Sigmoid colon (tissue), 3 donors: ENCODE data around the gene RBKS.

Experiments
- POLR2A ChIP-seq, 2 donors: fragments of 450-650 bp; IDR thresholded peaks; one replicate each; pipeline ENCODE4 v1.6.1; 2016; ENCODE audit warnings: antibody characterized with exemption in 2 of 2, mild to moderate bottlenecking in 2 of 2, moderate library complexity in 2 of 2
- TF ChIP-seq, protein P1 (sequence below), 4 experiments: fragments of 450-650 bp in 3 of 4; fragments of 200-600 bp in 1 of 4; IDR thresholded peaks; one replicate each; pipeline ENCODE4 v1.5.1; 2016 to 2019; ENCODE audit warnings: antibody characterized with exemption in 4 of 4, mild to moderate bottlenecking in 3 of 4, moderate library complexity in 2 of 4

DNA sequence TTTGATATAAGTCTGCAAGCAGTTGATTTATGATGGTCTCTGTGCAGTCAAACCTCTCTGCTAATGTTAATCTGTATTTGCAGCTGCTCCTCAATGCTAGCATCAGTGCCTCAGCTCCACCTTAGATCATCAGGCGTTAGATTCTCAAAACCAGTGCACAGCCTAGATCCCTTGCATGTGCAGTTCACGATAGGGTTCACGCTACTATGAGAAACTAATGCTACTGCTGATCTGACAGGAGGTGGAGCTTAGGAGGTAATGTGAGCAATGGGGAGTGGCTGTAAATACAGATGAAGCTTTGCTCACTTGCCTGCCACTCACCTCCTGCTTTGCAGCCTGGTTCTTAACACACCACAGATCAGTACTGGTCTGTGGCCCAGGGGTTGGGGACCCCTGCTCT is 18.4 kb downstream of the RBKS start:
- TF ChIP-seq POLR2A (IDR thresholded peaks at IDR 0.05), result no peak
- TF ChIP-seq, protein P1, sequence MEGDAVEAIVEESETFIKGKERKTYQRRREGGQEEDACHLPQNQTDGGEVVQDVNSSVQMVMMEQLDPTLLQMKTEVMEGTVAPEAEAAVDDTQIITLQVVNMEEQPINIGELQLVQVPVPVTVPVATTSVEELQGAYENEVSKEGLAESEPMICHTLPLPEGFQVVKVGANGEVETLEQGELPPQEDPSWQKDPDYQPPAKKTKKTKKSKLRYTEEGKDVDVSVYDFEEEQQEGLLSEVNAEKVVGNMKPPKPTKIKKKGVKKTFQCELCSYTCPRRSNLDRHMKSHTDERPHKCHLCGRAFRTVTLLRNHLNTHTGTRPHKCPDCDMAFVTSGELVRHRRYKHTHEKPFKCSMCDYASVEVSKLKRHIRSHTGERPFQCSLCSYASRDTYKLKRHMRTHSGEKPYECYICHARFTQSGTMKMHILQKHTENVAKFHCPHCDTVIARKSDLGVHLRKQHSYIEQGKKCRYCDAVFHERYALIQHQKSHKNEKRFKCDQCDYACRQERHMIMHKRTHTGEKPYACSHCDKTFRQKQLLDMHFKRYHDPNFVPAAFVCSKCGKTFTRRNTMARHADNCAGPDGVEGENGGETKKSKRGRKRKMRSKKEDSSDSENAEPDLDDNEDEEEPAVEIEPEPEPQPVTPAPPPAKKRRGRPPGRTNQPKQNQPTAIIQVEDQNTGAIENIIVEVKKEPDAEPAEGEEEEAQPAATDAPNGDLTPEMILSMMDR (IDR thresholded peaks at IDR 0.05), result no peak
